ENCODE results near the gene TTLL12.

Gene TTLL12

GRCh38 chr22:43226377-43227238, 39.7 kb upstream of the TTLL12 start:
- ChIA-PET CTCF (interaction anchor here (9.0 kb wide), 1 partner anchor 120 kb away, joined by 77 read pairs; no protein-coding TSS in a partner anchor), POLR2A (no interaction called here)
- no peak for TF ChIP-seq CTCF (IDR thresholded peaks at IDR 0.05; ENCODE audit: control extremely low read depth, extremely low read depth, low read depth, missing control alignments)
- no peak for DNase-seq (ENCODE audit: extremely low spot score)

- TF ChIP-seq CTCF (IDR thresholded peaks at IDR 0.05; ENCODE audit: control extremely low read depth, extremely low read depth, low read depth, missing control alignments), result no peak
- POLR2A ChIA-PET, result no interaction called here
- CTCF ChIA-PET, result no interaction called here
- no peak for DNase-seq (ENCODE audit: extremely low spot score)
Measured at GRCh38 chr22:43225609-43226008, 38.7 kb upstream of the TTLL12 start.

- ChIA-PET CTCF (interaction anchor here (0.9 kb wide), 1 partner anchor 9 kb away, joined by 3 read pairs; no protein-coding TSS in a partner anchor), POLR2A (no interaction called here)
- TF ChIP-seq CTCF (IDR thresholded peaks at IDR 0.05; ENCODE audit: control extremely low read depth, extremely low read depth, low read depth, missing control alignments), result no peak
- DNase-seq (ENCODE audit: extremely low spot score), result no peak
Measured at GRCh38 chr22:43222987-43223386, 36.1 kb upstream of the TTLL12 start.

- TF ChIP-seq CTCF (IDR thresholded peaks at IDR 0.05; ENCODE audit: control extremely low read depth, extremely low read depth, low read depth, missing control alignments), result no peak
- ChIA-PET POLR2A (no interaction called here), CTCF (interaction anchor here (0.9 kb wide), 1 partner anchor 9 kb away, joined by 3 read pairs; no protein-coding TSS in a partner anchor)
- no peak for DNase-seq (ENCODE audit: extremely low spot score)
Measured at GRCh38 chr22:43222262-43222661, 35.3 kb upstream of the TTLL12 start.

GRCh38 chr22:43220625-43221380, 33.9 kb upstream of the TTLL12 start:
- no peak for TF ChIP-seq CTCF (IDR thresholded peaks at IDR 0.05; ENCODE audit: control extremely low read depth, extremely low read depth, low read depth, missing control alignments)
- ChIA-PET POLR2A (no interaction called here), CTCF (no interaction called here)
- no peak for DNase-seq (ENCODE audit: extremely low spot score)

GRCh38 chr22:43218786-43219185, 31.9 kb upstream of the TTLL12 start:
- ChIA-PET POLR2A (no interaction called here), CTCF (no interaction called here)
- DNase-seq (ENCODE audit: extremely low spot score), result no peak
- TF ChIP-seq CTCF (IDR thresholded peaks at IDR 0.05; ENCODE audit: control extremely low read depth, extremely low read depth, low read depth, missing control alignments), result no peak

Data from GM10248 (cell line).